ENCODE results near the gene ARHGEF3. TPM values are rescaled to one million over a fixed set of nuclear protein-coding genes. Genes with fewer than 3 reads are reported as not detected.

The ARHGEF3 gene
- total and polyA plus RNA-seq, 7 donors: 5.3 to 34.2 (median 20.3) TPM

DNA sequence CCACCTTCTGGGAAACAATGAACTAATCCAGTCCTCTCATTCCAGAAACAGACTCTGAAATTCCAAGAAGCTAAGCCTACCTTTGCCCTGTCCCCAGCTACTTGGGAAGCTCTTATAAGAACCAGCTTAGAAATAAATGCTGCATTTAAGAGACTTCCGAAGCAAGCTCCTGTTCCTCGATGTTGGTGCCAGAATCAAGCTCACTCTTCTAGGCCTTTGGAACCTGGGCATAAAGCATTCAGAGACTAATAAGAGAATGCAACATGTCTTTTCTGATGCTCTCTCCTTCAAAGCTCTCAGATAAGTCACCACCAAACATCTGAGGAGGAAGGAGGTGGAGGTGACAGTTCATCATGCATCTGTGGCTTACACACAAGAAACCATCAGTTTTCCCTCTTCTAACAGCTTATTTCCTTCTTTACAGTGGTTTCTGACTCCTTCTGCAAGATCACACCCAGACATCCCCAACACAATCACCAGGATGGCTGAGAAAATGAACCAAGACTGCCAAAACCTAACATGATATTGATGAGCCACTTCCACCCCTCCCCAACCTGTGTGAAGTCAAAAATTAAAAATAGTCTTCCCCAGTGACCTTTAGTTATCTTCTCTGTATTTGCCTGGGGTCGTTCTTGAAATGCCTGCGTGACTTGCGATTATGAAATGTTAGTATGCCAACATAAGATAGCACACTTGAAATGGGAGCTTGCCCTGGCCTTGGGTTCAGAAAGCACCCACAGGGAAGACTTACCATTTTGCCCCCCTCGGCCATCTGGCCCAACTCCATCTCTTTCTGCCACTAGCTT, 11.5 kb downstream of the ARHGEF3 start:
- peak overlapping the region in 1 of 4 donors; percentile 36 for H3K27ac ChIP-seq
- WGBS, 2 donors: 62 to 85% methylated on average over 6 of the region's 6 CpGs
- peak; percentile 46 for DNase-seq
- H3K36me3 ChIP-seq: no peaks in the 10 kb centered on the region
- no peak overlapping the region for H3K4me3 ChIP-seq
- intact Hi-C loops (cut with DNase I): no loop called here
- H3K4me1 ChIP-seq: peaks cover 0 to 24% (median 14%) of the 10 kb centered on the region in 4 donors
- H3K27me3 ChIP-seq: no peaks in the 10 kb centered on the region
- TF ChIP-seq POLR2AphosphoS5 (IDR thresholded peaks at IDR 0.05) (no peak), POLR2A (IDR thresholded peaks at IDR 0.05) (no peak), EP300 (IDR thresholded peaks at IDR 0.05) (no peak)
- TF ChIP-seq, protein P1, sequence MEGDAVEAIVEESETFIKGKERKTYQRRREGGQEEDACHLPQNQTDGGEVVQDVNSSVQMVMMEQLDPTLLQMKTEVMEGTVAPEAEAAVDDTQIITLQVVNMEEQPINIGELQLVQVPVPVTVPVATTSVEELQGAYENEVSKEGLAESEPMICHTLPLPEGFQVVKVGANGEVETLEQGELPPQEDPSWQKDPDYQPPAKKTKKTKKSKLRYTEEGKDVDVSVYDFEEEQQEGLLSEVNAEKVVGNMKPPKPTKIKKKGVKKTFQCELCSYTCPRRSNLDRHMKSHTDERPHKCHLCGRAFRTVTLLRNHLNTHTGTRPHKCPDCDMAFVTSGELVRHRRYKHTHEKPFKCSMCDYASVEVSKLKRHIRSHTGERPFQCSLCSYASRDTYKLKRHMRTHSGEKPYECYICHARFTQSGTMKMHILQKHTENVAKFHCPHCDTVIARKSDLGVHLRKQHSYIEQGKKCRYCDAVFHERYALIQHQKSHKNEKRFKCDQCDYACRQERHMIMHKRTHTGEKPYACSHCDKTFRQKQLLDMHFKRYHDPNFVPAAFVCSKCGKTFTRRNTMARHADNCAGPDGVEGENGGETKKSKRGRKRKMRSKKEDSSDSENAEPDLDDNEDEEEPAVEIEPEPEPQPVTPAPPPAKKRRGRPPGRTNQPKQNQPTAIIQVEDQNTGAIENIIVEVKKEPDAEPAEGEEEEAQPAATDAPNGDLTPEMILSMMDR (IDR thresholded peaks at IDR 0.05): no peak
- H3K9me3 ChIP-seq: no peaks in the 10 kb centered on the region

GRCh38 chr3:56789076-56789475, 12.7 kb downstream of the ARHGEF3 start:
- TF ChIP-seq POLR2AphosphoS5 (IDR thresholded peaks at IDR 0.05): no peak
- TF ChIP-seq, protein P1 (IDR thresholded peaks at IDR 0.05): no peak
- TF ChIP-seq POLR2A (IDR thresholded peaks at IDR 0.05): no peak
- TF ChIP-seq EP300 (IDR thresholded peaks at IDR 0.05): no peak
- intact Hi-C loops (cut with DNase I): no loop called here
- Histone ChIP-seq H3K4me3 (no peak overlapping the region), H3K27ac (peak overlapping the region in 2 of 4 donors; percentile 36 to 41), H3K4me1 (peaks cover 0 to 25% (median 18%) of the 10 kb centered on the region in 4 donors), H3K27me3 (no peaks in the 10 kb centered on the region), H3K36me3 (no peaks in the 10 kb centered on the region), H3K9me3 (no peaks in the 10 kb centered on the region)
- 71 to 90% methylated on average over 3 of the region's 3 CpGs for WGBS, 2 donors
- no peak for DNase-seq

GRCh38 chr3:56788521-56788920, 13.2 kb downstream of the ARHGEF3 start:
- WGBS, 2 donors: 78 to 89% methylated on average over 2 of the region's 2 CpGs
- Histone ChIP-seq H3K27me3 (no peaks in the 10 kb centered on the region), H3K27ac (peak overlapping the region in 2 of 4 donors; percentile 36 to 41), H3K4me1 (peaks cover 0 to 30% (median 24%) of the 10 kb centered on the region in 4 donors), H3K36me3 (no peaks in the 10 kb centered on the region), H3K9me3 (no peaks in the 10 kb centered on the region), H3K4me3 (no peak overlapping the region)
- no peak for DNase-seq
- TF ChIP-seq EP300 (IDR thresholded peaks at IDR 0.05) (no peak), POLR2A (IDR thresholded peaks at IDR 0.05) (no peak), POLR2AphosphoS5 (IDR thresholded peaks at IDR 0.05) (no peak)
- TF ChIP-seq, protein P1 (IDR thresholded peaks at IDR 0.05): no peak
- intact Hi-C loops (cut with DNase I): no loop called here

GRCh38 chr3:56787784-56788256, 13.9 kb downstream of the ARHGEF3 start:
- H3K4me1 ChIP-seq: peaks cover 0 to 37% (median 31%) of the 10 kb centered on the region in 4 donors
- H3K27me3 ChIP-seq: no peaks in the 10 kb centered on the region
- H3K27ac ChIP-seq: peak overlapping the region in 3 of 4 donors; percentile 34 to 41 (median 36)
- H3K36me3 ChIP-seq: no peaks in the 10 kb centered on the region
- intact Hi-C loops (cut with DNase I): no loop called here
- H3K4me3 ChIP-seq: no peak overlapping the region
- H3K9me3 ChIP-seq: no peaks in the 10 kb centered on the region
- DNase-seq: no peak
- no peak for TF ChIP-seq POLR2AphosphoS5 (IDR thresholded peaks at IDR 0.05)
- TF ChIP-seq, protein P1 (IDR thresholded peaks at IDR 0.05): no peak
- TF ChIP-seq POLR2A (IDR thresholded peaks at IDR 0.05): no peak
- peak in 1 of 4 donors; percentile 50 for TF ChIP-seq EP300 (IDR thresholded peaks at IDR 0.05)
- WGBS, 2 donors: 70 to 87% methylated on average over 6 of the region's 6 CpGs

All from sigmoid colon (tissue), 7 donors.